AG09309 (cell line): Measurements from ENCODE around the gene ARHGAP10.

Source experiments
- DNase-seq: peaks from one replicate; pipeline ENCODE4 v3.0.0-alpha.2; 2010; ENCODE audit warnings: low read depth
- H3K4me3 ChIP-seq: 2 replicates; pipeline ENCODE4 v1.5.1; 2011; ENCODE audit warnings: mild to moderate bottlenecking, low read depth, low read length, moderate library complexity; ENCODE audit not compliant: control insufficient read depth
- CTCF ChIP-seq: IDR thresholded peaks from 2 replicates; pipeline ENCODE4 v1.5.1; 2011; ENCODE audit warnings: mild to moderate bottlenecking, low read depth, low read length, inconsistent platforms; ENCODE audit not compliant: insufficient read depth, control insufficient read depth; ENCODE audit errors: missing control alignments

The ARHGAP10 gene

GRCh38 chr4:147853706-147854105 lies 121.8 kb downstream of the ARHGAP10 start:
- DNase-seq, result peak; percentile 79
- no peak overlapping the region for H3K4me3 ChIP-seq
- TF ChIP-seq CTCF, result no peak

DNA sequence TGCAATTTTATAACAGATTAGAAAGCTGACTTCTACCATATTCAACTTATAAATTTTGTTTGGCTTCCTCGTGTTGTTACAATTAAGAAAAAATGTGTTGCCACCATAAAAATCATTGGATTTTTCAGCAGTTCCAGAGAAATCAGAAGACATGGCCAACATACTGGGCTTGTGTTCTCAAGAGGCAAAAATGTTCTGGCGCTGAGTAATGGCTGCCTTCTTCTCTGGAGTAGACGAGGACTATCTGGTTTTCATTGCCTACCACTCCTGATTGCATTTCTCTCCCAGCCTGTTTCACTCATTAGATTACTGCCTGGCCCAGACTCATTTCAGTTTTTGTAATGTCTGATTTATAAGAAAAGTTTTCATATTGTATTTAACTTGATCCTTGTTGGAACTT lies 122.3 kb downstream of the ARHGAP10 start:
- DNase-seq, result no peak
- no peak overlapping the region for H3K4me3 ChIP-seq
- no peak for TF ChIP-seq CTCF

GRCh38 chr4:147855571-147856009 lies 123.7 kb downstream of the ARHGAP10 start:
- DNase-seq, result no peak
- no peak for TF ChIP-seq CTCF
- H3K4me3 ChIP-seq, result no peak overlapping the region

GRCh38 chr4:147860960-147861359 lies 129.1 kb downstream of the ARHGAP10 start:
- TF ChIP-seq CTCF, result no peak
- no peak overlapping the region for H3K4me3 ChIP-seq
- DNase-seq, result no peak

DNA sequence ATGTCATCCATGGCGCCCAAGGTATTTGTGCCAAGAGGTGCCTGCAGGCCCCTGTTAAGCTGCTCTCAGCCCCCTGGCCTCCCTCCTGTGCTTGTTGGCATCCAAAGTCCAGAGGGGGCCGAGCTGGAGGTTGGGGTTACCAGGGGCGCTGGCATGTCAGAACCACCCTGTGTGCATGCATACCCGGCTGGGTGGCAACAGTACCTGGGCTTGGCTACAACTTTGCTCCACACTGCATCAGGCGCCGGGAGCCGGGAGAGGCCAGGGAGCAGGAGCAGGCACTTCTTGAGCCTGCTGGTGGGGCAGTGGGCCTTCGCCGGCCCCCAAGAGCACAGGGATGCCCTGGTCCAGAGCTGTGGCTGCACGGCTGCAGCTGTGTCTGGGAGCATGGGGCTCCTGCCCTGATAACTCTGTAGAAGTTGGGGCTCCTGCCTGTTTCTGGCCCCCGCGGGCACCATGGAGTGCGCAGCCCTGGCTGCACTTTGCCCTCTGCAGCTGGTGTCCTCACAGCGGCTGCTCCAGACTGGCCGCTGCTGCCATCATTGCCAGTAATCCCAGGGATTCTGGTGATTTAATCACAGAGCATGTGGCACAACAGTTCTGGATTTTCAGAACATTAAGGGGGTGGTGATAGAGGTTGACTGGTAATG lies 130.3 kb downstream of the ARHGAP10 start:
- H3K4me3 ChIP-seq, result no peak overlapping the region
- no peak for TF ChIP-seq CTCF
- no peak for DNase-seq

DNA sequence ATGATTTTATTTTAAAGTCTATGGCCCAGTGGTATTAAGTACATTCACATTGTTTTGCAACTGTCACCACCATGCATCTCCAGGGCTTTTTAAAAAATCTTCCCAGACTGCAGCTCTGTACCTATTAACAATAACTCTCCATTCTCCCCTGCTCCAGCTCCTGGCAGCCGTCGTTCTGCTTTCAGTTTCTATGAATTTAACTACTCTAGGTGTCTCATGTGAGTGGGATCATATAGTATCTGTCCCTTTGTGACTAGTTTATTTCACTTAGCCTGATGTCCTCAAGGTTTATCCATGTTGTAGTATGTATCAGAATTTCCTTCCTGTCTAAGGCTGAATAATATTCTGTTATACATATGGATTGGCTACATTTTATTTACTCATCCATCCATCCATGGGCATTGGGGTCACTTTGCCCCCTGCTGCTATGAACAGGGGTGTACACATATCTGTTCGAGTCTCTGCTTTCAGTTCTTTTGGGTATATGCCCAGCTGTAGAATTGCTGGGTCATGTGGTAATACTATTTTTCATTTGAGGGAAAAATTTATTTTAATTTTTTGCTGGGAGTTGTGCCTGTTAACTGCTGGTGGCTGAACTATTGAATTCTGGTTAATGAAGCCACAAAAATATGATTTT lies 131.3 kb downstream of the ARHGAP10 start:
- no peak for TF ChIP-seq CTCF
- no peak for DNase-seq
- no peak overlapping the region for H3K4me3 ChIP-seq
